Measurements from ENCODE around the gene ZNF480.

DNA sequence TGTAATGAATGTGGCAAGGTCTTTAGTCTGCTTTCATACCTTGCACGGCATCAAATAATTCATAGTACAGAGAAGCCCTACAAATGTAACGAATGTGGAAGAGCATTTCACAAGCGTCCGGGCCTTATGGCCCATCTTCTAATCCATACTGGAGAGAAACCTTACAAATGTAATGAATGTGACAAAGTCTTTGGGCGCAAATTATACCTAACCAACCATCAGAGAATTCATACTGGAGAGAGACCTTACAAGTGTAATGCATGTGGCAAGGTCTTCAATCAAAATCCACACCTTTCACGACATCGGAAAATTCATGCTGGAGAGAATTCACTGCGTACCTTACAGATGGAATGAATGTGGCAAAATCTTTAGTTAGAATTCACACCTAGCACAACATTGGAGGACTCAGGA is 69.5 kb downstream of the ZNF480 start:
- TF ChIP-seq, protein P1, sequence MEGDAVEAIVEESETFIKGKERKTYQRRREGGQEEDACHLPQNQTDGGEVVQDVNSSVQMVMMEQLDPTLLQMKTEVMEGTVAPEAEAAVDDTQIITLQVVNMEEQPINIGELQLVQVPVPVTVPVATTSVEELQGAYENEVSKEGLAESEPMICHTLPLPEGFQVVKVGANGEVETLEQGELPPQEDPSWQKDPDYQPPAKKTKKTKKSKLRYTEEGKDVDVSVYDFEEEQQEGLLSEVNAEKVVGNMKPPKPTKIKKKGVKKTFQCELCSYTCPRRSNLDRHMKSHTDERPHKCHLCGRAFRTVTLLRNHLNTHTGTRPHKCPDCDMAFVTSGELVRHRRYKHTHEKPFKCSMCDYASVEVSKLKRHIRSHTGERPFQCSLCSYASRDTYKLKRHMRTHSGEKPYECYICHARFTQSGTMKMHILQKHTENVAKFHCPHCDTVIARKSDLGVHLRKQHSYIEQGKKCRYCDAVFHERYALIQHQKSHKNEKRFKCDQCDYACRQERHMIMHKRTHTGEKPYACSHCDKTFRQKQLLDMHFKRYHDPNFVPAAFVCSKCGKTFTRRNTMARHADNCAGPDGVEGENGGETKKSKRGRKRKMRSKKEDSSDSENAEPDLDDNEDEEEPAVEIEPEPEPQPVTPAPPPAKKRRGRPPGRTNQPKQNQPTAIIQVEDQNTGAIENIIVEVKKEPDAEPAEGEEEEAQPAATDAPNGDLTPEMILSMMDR (conservative IDR thresholded peaks at IDR 0.05; ENCODE audit: low read depth, low read length), result no peak
- TF ChIP-seq EZH2phosphoT487 (IDR thresholded peaks at IDR 0.05; ENCODE audit: borderline replicate concordance, low read length) (no peak), EZH2 (IDR thresholded peaks at IDR 0.05; ENCODE audit: low read length, unreplicated experiment) (no peak)

All from PC-3 (cell line).